ENCODE data around the gene RAB7A. TPM values are rescaled to one million over a fixed set of nuclear protein-coding genes. Genes with fewer than 3 reads are reported as not detected.

The RAB7A gene
- total and polyA plus RNA-seq, 2 experiments from 2014 or later = 89.8 to 156 TPM

GRCh38 chr3:128697341-128697740 is 28.6 kb upstream of the RAB7A start:
- TF ChIP-seq ETS1 (IDR thresholded peaks at IDR 0.05) (no peak), EZH2phosphoT487 (IDR thresholded peaks at IDR 0.05; ENCODE audit: unreplicated experiment) (no peak), ZNF331 (CRISPR knock-in tag; IDR thresholded peaks at IDR 0.05; ENCODE audit: low read depth) (no peak), STAT1 (IDR thresholded peaks at IDR 0.05; ENCODE audit: unreplicated experiment) (no peak)
- H3K4me3 Mint-ChIP-seq = no peak overlapping the region
- H4K20me1 ChIP-seq (replicated peaks; ENCODE audit: insufficient read depth) = no peaks in the 10 kb centered on the region
- H3K79me2 ChIP-seq (replicated peaks; ENCODE audit: insufficient read depth) = no peaks in the 10 kb centered on the region
- no peak overlapping the region for H3K27ac ChIP-seq (ENCODE audit: low read depth)
- peaks cover 11% of the 10 kb centered on the region for H3K27me3 Mint-ChIP-seq (ENCODE audit: insufficient read depth, low read depth, poor library complexity)
- H3K27me3 ChIP-seq (ENCODE audit: insufficient read depth) = peaks cover 22% of the 10 kb centered on the region; the same call in 1 of the 2 replicates
- no peaks in the 10 kb centered on the region; the same call in 2 of the 3 replicates for H3K9me3 Mint-ChIP-seq
- H3K27ac Mint-ChIP-seq = no peak overlapping the region
- no peaks in the 10 kb centered on the region; the same call in 1 of the 2 replicates for H3K4me1 ChIP-seq (ENCODE audit: insufficient read depth)
- no peaks in the 10 kb centered on the region for H3K9me2 ChIP-seq (ENCODE audit: insufficient read depth)
- ATAC-seq (no peak), DNase-seq (ENCODE audit: low spot score) (no peak)
- H3K4me3 ChIP-seq = no peak overlapping the region; the same call in 1 of the 2 replicates
- no peak overlapping the region for H2AFZ ChIP-seq
- no peaks in the 10 kb centered on the region for H3K36me3 Mint-ChIP-seq (ENCODE audit: low read depth)
- H3K4me2 ChIP-seq = no peak overlapping the region
- no peaks in the 10 kb centered on the region for H3F3A ChIP-seq (replicated peaks; ENCODE audit: low read depth)
- H3K4me1 Mint-ChIP-seq = peaks cover 5% of the 10 kb centered on the region; the same call in 2 of the 3 replicates
- H3K36me3 ChIP-seq (ENCODE audit: insufficient read depth) = no peaks in the 10 kb centered on the region

GRCh38 chr3:128698211-128699047 is 27.6 kb upstream of the RAB7A start:
- Mint-ChIP-seq H3K4me3 (peak overlapping the region; percentile 66), H3K36me3 (ENCODE audit: low read depth) (no peaks in the 10 kb centered on the region)

More at GRCh38 chr3:128698211-128699047, 27.6 kb upstream of the RAB7A start:
- peaks cover 11% of the 10 kb centered on the region for H3K27me3 Mint-ChIP-seq (ENCODE audit: insufficient read depth, low read depth, poor library complexity)
- Histone ChIP-seq H3F3A (replicated peaks; ENCODE audit: low read depth) (no peaks in the 10 kb centered on the region), H3K79me2 (replicated peaks; ENCODE audit: insufficient read depth) (no peaks in the 10 kb centered on the region), H3K4me3 (peak overlapping the region; percentile 75), H2AFZ (peak overlapping the region; percentile 97), H3K9me2 (ENCODE audit: insufficient read depth) (no peaks in the 10 kb centered on the region), H3K27me3 (ENCODE audit: insufficient read depth) (peaks cover 22% of the 10 kb centered on the region; the same call in 1 of the 2 replicates), H3K4me1 (ENCODE audit: insufficient read depth) (no peaks in the 10 kb centered on the region; the same call in 1 of the 2 replicates), H3K27ac (ENCODE audit: low read depth) (no peak overlapping the region), H4K20me1 (replicated peaks; ENCODE audit: insufficient read depth) (no peaks in the 10 kb centered on the region), H3K36me3 (ENCODE audit: insufficient read depth) (no peaks in the 10 kb centered on the region), H3K4me2 (peak overlapping the region; percentile 93)
- H3K9me3 Mint-ChIP-seq = no peaks in the 10 kb centered on the region; the same call in 2 of the 3 replicates
- H3K4me1 Mint-ChIP-seq = peaks cover 5% of the 10 kb centered on the region; the same call in 2 of the 3 replicates
- DNase-seq (ENCODE audit: low spot score) (peak; percentile 71), ATAC-seq (peak; percentile 88)
- peak; percentile 19; the same call in 1 of the 2 replicates for TF ChIP-seq POLR2AphosphoS5 (IDR thresholded peaks at IDR 0.05; ENCODE audit: low read depth)
- no peak for TF ChIP-seq ZNF462 (CRISPR knock-in tag; IDR thresholded peaks at IDR 0.05)
- TF ChIP-seq EZH2 (IDR thresholded peaks at IDR 0.05; ENCODE audit: low read depth, unreplicated experiment) = peak; percentile 39
- H3K27ac Mint-ChIP-seq = no peak overlapping the region
